HG02623 (cell line): ENCODE results near the gene CCRL2.

ENCODE experiments used
- ATAC-seq: cut with Tn5 transposase; IDR thresholded peaks from one replicate; pipeline ENCODE4 v1.9.1; 2021; ENCODE audit warnings: moderate library complexity; ENCODE audit not compliant: unreplicated experiment

The CCRL2 gene, protein sequence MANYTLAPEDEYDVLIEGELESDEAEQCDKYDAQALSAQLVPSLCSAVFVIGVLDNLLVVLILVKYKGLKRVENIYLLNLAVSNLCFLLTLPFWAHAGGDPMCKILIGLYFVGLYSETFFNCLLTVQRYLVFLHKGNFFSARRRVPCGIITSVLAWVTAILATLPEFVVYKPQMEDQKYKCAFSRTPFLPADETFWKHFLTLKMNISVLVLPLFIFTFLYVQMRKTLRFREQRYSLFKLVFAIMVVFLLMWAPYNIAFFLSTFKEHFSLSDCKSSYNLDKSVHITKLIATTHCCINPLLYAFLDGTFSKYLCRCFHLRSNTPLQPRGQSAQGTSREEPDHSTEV

DNA sequence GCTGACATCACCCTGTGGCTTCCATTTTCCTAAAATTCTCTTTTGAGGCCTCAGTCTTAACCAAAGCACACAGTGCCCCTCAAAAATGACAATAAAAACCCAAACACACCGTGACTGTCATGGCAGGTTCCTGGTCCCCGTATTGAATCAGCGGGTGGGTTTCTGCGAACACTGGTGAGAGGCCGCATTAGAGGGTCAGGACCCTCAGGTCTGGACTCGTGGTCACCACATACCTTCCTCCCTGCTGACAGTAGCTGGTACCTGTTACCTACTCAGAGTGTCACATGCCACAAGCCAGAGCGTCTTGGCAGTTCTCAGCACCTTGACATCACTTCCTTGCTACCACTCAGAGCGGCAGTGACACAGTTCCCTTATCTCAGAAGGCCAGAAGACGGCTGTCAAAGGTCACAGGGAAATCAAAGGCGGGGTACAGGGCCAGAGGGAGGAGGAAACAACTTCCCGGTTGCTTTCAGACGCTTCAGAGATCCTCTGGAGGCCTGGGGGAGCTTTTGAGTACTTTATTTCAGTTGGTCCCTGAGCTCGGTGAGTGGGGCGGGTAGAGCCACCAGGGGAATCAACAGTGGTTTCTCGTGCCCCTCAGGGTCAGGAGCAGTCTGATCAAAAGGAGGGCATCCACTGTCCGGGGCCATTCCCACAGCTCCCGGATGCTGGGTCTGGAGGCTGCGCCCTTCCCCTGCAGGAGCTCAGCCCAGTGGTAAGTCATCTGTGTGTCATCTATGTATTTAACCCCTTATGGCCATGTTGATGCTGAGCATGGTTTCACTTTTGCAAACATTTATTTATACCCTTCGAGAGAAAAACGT is at the start of gene CCRL2, which contains the start of gene CCR5AS:
Gene CCRL2 (plus strand): TSS at position 472 of the 824 bp plus-strand sequence. CDS start 821 bp downstream, outside the sequence.
Gene CCR5AS (minus strand): TSS at position 279 of the 824 bp plus-strand sequence.
- ATAC-seq = no peak

DNA sequence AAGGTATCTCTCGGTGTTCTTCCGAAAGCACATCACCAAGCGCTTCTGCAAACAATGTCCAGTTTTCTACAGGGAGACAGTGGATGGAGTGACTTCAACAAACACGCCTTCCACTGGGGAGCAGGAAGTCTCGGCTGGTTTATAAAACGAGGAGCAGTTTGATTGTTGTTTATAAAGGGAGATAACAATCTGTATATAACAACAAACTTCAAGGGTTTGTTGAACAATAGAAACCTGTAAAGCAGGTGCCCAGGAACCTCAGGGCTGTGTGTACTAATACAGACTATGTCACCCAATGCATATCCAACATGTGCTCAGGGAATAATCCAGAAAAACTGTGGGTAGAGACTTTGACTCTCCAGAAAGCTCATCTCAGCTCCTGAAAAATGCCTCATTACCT is 48.6 kb upstream of the CCRL2 start:
- ATAC-seq = no peak

DNA sequence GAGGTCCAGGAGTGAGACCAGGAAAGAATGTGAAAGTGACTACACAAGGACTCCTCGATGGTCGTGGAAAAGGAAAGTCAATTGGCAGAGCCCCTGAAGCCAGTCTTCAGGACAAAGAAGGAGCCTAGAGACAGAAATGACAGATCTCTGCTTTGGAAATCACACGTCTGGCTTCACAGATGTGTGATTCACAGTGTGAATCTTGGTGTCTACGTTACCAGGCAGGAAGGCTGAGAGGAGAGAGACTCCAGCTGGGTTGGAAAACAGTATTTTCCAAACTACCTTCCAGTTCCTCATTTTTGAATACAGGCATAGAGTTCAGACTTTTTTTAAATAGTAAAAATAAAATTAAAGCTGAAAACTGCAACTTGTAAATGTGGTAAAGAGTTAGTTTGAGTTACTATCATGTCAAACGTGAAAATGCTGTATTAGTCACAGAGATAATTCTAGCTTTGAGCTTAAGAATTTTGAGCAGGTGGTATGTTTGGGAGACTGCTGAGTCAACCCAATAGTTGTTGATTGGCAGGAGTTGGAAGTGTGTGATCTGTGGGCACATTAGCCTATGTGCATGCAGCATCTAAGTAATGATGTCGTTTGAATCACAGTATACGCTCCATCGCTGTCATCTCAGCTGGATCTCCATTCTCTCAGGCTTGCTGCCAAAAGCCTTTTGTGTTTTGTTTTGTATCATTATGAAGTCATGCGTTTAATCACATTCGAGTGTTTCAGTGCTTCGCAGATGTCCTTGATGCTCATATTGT is 47.1 kb upstream of the CCRL2 start:
- no peak for ATAC-seq

DNA sequence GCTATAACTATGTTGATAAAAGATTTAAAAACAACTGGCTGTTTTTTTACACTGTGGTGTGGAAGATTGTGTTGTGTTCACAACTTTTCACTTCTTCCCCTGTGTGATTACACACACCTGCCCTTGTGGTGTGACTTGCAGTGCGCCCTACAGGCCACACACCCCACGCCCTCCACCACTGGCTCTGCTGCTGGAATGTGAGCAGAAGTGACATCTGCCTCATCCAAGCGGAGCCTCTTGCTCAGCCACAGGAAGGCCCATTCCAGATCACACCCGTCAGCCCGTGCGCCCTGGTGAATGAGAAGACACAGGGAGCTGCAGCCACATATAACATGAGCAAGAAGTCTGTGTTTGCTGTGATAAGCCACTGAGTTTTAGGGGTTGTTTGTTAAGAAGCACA is 46.2 kb upstream of the CCRL2 start:
- ATAC-seq = no peak

DNA sequence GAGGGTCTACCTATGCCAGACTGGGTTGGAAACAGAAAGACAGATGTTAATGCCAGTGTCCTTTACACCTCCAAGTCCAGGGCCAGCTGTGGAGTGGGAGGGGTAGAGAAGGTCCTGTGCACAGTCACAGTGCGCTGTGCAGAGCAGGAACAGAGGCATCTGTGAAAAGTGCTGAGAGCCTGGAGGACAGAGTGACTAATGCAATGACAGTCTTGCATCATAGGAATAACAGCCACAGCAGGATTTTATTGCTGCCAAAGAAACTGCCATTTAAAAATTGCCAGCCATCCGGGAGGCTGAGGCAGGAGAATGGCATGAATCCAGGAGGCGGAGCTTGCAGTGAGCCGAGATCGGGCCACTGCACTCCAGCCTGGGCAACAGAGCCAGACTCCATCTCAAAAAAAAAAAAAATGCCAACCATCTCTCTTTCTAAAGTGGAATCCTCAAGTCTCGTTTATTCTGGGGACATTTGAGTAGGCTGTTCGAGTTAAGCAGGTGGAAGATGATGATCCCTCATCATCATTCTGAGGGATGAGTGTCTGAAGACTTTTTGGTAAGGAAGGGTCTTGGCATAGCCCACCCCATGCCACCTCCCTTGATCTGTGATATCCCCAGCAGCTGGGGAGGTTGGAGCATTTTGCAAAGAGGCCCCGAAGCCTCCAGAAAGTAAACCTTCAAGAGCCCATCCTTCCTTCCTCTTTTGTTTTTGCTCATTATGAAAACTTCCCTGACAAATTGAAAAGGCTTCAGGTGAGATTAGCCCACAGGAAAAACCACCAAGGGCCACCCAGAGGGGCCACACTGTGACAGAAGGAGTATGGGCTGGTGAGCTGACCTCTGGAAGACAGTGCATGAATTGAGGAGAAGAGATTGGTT is 45.4 kb upstream of the CCRL2 start:
- ATAC-seq = no peak

DNA sequence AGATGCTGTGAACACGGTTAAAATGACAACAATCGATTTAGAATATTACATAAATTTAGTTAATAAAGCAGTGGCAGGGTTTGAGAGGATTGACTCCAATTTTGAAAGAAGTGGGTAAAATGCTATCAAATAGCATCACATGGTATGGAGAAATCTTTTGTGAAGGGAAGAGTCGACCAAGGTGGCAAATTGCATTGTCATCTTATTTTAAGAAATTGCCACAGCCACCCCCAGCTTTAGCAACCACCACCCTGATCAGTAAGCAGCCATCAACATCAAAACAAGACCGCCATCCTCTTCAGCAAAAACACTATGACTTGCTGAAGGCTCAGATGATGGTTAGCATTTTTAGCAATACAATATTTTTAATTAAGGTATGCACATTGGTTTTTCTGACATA is 42.0 kb upstream of the CCRL2 start:
- no peak for ATAC-seq

DNA sequence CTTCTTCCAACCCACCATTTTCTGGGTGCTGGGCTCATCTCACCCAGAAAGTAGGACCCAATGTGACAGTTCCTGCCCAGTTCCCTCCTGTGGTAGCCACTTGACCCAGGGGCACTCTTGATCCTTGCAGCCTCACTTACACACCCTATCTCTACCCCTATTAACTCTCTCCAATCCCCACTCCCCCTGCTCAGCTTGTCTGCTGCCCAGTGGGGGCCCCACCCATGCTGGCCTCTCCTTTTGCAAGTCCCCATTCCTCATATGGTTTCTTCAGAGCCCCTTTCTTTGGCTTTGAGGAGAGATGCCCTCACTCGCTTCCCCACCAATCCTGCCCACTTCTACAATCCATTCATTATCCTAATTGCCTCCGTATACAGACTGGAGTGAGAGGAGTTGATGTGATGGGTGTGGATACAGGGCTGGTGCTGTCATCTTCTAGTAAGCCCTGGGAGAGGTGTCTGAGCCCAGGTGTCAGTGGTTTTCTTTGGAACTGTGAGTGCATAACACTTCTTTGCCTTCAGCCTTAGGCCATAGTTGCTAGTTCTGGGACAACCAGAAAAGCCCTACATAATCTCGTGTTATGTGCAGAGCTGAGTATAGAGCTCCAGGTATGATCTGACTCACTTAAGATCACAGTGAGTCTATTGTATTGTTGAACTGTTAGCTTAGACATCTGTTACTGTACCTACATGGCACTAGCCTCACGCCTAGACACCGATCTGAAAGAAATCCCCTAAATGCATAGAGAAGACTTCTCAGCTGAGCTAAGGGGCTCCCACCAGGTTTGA is 41.1 kb upstream of the CCRL2 start:
- no peak for ATAC-seq

DNA sequence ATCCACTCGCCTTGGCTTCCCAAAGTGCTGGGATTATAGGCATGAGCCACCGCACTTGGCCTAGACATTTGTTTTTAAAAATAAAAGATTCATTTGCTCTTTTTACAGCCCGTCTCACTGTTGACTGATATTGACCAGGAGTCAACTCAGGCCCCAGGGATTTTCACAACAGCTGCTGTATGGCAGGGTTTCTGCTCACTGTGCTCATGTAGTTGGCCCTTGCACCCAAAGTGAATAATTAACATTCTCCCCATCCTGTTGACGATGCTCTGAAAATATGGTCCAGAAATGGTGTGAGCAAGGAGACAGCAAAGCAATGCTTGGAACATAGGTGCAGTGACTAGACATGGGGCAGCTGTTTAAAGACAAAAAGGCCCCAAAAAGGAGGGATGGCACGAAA is 39.2 kb upstream of the CCRL2 start:
- no peak for ATAC-seq

DNA sequence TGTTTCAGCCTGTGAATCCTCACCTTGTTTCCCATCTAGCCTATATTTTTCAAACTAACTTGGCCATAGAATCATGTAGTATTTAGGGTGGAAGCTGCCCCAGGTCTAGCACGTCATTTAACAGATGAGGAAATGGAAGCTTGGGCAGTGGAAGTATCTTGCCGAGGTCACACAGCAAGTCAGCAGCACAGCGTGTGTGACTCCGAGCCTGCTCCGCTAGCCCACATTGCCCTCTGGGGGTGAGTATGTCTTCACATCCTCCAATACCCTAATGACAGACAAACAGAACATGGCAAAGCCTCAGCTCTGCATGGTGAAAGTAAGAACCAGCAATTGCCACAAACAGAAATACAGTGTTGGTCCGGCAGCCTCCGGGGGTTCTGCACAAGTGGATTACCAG is 38.5 kb upstream of the CCRL2 start:
- no peak for ATAC-seq

DNA sequence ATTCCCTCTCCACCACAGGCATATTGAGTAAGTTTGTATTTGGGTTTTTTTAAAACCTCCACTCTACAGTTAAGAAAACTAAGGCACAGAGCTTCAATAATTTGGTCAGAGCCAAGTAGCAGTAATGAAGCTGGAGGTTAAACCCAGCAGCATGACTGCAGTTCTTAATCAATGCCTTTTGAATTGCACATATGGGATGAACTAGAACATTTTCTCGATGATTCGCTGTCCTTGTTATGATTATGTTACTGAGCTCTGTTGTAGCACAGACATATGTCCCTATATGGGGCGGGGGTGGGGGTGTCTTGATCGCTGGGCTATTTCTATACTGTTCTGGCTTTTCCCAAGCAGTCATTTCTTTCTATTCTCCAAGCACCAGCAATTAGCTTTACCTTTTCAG is 37.9 kb upstream of the CCRL2 start:
- no peak for ATAC-seq

DNA sequence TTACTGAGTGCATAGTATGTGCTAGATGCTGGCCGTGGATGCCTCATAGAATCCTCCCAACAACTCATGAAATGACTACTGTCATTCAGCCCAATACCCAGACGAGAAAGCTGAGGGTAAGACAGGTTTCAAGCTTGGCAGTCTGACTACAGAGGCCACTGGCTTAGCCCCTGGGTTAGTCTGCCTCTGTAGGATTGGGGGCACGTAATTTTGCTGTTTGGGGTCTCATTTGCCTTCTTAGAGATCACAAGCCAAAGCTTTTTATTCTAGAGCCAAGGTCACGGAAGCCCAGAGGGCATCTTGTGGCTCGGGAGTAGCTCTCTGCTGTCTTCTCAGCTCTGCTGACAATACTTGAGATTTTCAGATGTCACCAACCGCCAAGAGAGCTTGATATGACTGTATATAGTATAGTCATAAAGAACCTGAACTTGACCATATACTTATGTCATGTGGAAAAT is 37.4 kb upstream of the CCRL2 start:
- peak; percentile 55 for ATAC-seq

DNA sequence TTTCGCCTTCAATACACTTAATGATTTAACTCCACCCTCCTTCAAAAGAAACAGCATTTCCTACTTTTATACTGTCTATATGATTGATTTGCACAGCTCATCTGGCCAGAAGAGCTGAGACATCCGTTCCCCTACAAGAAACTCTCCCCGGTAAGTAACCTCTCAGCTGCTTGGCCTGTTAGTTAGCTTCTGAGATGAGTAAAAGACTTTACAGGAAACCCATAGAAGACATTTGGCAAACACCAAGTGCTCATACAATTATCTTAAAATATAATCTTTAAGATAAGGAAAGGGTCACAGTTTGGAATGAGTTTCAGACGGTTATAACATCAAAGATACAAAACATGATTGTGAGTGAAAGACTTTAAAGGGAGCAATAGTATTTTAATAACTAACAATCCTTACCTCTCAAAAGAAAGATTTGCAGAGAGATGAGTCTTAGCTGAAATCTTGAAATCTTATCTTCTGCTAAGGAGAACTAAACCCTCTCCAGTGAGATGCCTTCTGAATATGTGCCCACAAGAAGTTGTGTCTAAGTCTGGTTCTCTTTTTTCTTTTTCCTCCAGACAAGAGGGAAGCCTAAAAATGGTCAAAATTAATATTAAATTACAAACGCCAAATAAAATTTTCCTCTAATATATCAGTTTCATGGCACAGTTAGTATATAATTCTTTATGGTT is 36.1 kb upstream of the CCRL2 start, which contains the start of gene CCR5:
Gene CCR5 (plus strand): TSS at position 108 of the 680 bp plus-strand sequence. CDS start 1,957 bp downstream, outside the sequence.
- ATAC-seq = no peak

DNA sequence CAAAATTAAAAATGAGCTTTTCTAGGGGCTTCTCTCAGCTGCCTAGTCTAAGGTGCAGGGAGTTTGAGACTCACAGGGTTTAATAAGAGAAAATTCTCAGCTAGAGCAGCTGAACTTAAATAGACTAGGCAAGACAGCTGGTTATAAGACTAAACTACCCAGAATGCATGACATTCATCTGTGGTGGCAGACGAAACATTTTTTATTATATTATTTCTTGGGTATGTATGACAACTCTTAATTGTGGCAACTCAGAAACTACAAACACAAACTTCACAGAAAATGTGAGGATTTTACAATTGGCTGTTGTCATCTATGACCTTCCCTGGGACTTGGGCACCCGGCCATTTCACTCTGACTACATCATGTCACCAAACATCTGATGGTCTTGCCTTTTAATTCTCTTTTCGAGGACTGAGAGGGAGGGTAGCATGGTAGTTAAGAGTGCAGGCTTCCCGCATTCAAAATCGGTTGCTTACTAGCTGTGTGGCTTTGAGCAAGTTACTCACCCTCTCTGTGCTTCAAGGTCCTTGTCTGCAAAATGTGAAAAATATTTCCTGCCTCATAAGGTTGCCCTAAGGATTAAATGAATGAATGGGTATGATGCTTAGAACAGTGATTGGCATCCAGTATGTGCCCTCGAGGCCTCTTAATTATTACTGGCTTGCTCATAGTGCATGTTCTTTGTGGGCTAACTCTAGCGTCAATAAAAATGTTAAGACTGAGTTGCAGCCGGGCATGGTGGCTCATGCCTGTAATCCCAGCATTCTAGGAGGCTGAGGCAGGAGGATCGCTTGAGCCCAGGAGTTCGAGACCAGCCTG is 35.3 kb upstream of the CCRL2 start:
- no peak for ATAC-seq

DNA sequence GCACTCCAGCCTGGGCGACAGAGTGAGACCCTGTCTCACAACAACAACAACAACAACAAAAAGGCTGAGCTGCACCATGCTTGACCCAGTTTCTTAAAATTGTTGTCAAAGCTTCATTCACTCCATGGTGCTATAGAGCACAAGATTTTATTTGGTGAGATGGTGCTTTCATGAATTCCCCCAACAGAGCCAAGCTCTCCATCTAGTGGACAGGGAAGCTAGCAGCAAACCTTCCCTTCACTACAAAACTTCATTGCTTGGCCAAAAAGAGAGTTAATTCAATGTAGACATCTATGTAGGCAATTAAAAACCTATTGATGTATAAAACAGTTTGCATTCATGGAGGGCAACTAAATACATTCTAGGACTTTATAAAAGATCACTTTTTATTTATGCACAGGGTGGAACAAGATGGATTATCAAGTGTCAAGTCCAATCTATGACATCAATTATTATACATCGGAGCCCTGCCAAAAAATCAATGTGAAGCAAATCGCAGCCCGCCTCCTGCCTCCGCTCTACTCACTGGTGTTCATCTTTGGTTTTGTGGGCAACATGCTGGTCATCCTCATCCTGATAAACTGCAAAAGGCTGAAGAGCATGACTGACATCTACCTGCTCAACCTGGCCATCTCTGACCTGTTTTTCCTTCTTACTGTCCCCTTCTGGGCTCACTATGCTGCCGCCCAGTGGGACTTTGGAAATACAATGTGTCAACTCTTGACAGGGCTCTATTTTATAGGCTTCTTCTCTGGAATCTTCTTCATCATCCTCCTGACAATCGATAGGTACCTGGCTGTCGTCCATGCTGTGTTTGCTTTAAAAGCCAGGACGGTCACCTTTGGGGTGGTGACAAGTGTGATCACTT is 34.3 kb upstream of the CCRL2 start:
- no peak for ATAC-seq

DNA sequence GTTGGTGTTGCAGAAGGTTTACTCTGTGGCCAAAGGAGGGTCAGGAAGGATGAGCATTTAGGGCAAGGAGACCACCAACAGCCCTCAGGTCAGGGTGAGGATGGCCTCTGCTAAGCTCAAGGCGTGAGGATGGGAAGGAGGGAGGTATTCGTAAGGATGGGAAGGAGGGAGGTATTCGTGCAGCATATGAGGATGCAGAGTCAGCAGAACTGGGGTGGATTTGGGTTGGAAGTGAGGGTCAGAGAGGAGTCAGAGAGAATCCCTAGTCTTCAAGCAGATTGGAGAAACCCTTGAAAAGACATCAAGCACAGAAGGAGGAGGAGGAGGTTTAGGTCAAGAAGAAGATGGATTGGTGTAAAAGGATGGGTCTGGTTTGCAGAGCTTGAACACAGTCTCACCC is 32.3 kb upstream of the CCRL2 start:
- no peak for ATAC-seq

DNA sequence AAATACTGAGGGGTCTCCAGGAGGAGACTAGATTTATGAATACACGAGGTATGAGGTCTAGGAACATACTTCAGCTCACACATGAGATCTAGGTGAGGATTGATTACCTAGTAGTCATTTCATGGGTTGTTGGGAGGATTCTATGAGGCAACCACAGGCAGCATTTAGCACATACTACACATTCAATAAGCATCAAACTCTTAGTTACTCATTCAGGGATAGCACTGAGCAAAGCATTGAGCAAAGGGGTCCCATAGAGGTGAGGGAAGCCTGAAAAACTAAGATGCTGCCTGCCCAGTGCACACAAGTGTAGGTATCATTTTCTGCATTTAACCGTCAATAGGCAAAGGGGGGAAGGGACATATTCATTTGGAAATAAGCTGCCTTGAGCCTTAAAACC is 31.8 kb upstream of the CCRL2 start:
- ATAC-seq = no peak

DNA sequence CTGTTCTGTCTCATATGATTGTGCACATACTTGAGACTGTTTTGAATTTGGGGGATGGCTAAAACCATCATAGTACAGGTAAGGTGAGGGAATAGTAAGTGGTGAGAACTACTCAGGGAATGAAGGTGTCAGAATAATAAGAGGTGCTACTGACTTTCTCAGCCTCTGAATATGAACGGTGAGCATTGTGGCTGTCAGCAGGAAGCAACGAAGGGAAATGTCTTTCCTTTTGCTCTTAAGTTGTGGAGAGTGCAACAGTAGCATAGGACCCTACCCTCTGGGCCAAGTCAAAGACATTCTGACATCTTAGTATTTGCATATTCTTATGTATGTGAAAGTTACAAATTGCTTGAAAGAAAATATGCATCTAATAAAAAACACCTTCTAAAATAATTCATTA is 31.2 kb upstream of the CCRL2 start:
- ATAC-seq = no peak
